ENCODE data around the gene SUSD1. TPM values are rescaled to one million over a fixed set of nuclear protein-coding genes. Genes with fewer than 3 reads are reported as not detected.
A peak's percentile ranks its signal among the peaks of the same experiment; 100 is the strongest.

Gene SUSD1
- total and polyA plus RNA-seq, 9 of the 15 experiments (the other 6 are each of a cell fraction or from before 2014, with no cell fraction given), result 10.9 to 44.4 (median 36.1) TPM

- TF ChIP-seq FOXO4 (CRISPR knock-in tag; IDR thresholded peaks at IDR 0.05) (no peak), HNRNPK (IDR thresholded peaks at IDR 0.05; ENCODE audit: low read depth, low read length, poor library complexity, severe bottlenecking) (no peak), HIVEP1 (CRISPR knock-in tag; IDR thresholded peaks at IDR 0.05) (0 out of 2 replicates have a peak, but pooled peaks have one; percentile 28), HLTF (IDR thresholded peaks at IDR 0.05) (no peak), BRD9 (IDR thresholded peaks at IDR 0.05; ENCODE audit: low read depth, partially characterized antibody) (peak; percentile 50), DNMT1 (IDR thresholded peaks at IDR 0.05) (no peak), NCOR1 (IDR thresholded peaks at IDR 0.05) (no peak), CCNT2 (IDR thresholded peaks at IDR 0.05; ENCODE audit: borderline replicate concordance, extremely low read depth, insufficient read length, low read depth, low read length) (peak; percentile 61), TEAD1 (CRISPR knock-in tag; IDR thresholded peaks at IDR 0.05) (no peak), GABPA (tag; conservative IDR thresholded peaks at IDR 0.05; ENCODE audit: low read depth) (no peak), NONO (IDR thresholded peaks at IDR 0.05; ENCODE audit: low read depth in 2 of 2, low read length in 1 of 2) (no peak), SMARCE1 (IDR thresholded peaks at IDR 0.05) (peak; percentile 58; the same call in 1 of the 2 replicates), LEF1 (IDR thresholded peaks at IDR 0.05) (no peak), NELFE (IDR thresholded peaks at IDR 0.05; ENCODE audit: insufficient read depth, insufficient read length) (no peak), ATF2 (CRISPR knock-in tag; IDR thresholded peaks at IDR 0.05) (no peak), DPF2 (IDR thresholded peaks at IDR 0.05) (peak; percentile 68; the same call in 1 of the 2 replicates), E2F1 (CRISPR knock-in tag; IDR thresholded peaks at IDR 0.05) (no peak), TCF7L2 (IDR thresholded peaks at IDR 0.05; ENCODE audit: low read depth, low read length) (no peak), RFX1 (IDR thresholded peaks at IDR 0.05) (no peak), FOXJ2 (tag; IDR thresholded peaks at IDR 0.05) (no peak), SNAPC5 (CRISPR knock-in tag; IDR thresholded peaks at IDR 0.05) (no peak), KAT7 (CRISPR knock-in tag; IDR thresholded peaks at IDR 0.05; ENCODE audit: borderline replicate concordance) (no peak), E2F4 (CRISPR knock-in tag; IDR thresholded peaks at IDR 0.05; ENCODE audit: low read depth) (no peak), BRF1 (IDR thresholded peaks at IDR 0.05; ENCODE audit: borderline replicate concordance, extremely low read depth, insufficient read length) (no peak)
These were observed 704 bp downstream of the SUSD1 start (continued) for GRCh38 chr9:112174222-112174964.

Data from K562 (cell line).